ENCODE measurements around the gene MARK4. TPM values are rescaled to one million over a fixed set of nuclear protein-coding genes. Genes with fewer than 3 reads are reported as not detected.

MARK4 gene
- polyA plus RNA-seq, 1 donor (not counting 4 experiments of a cell fraction or from before 2014, with no cell fraction given) = 19.7 TPM

GRCh38 chr19:45244133-45244794, 6.8 kb upstream of the MARK4 start:
- Histone ChIP-seq H3K4me2 (ENCODE audit: control insufficient read depth, extremely low read depth, insufficient read depth, low read depth, low read length) (no peak overlapping the region), H3K79me2 (ENCODE audit: control insufficient read depth, insufficient read depth, low read length) (no peaks in the 10 kb centered on the region), H3K4me3 (ENCODE audit: control insufficient read depth in 2 of 3, extremely low read depth in 1 of 3, insufficient read depth in 2 of 3, low read depth in 1 of 3, low read length in 3 of 3) (no peak overlapping the region), H3K27ac (ENCODE audit: control insufficient read depth, insufficient read depth, low read length) (no peak overlapping the region), H3K9me3 (ENCODE audit: control insufficient read depth, low read depth, low read length) (no peaks in the 10 kb centered on the region), H3K4me1 (ENCODE audit: control insufficient read depth, extremely low read depth, insufficient read depth, low read length) (no peaks in the 10 kb centered on the region), H3K36me3 (ENCODE audit: control insufficient read depth in 2 of 2, extremely low read depth in 1 of 2, insufficient read depth in 2 of 2, low read length in 2 of 2) (no peaks in the 10 kb centered on the region), H3K9ac (ENCODE audit: control insufficient read depth, extremely low read depth, insufficient read depth, low read length) (no peak overlapping the region), H3K9me1 (ENCODE audit: control insufficient read depth, extremely low read depth, insufficient read depth, low read length) (no peaks in the 10 kb centered on the region), H4K20me1 (ENCODE audit: control insufficient read depth, extremely low read depth, insufficient read depth, low read length) (no peaks in the 10 kb centered on the region), H2AFZ (ENCODE audit: control insufficient read depth, low read length) (no peak overlapping the region), H3K27me3 (ENCODE audit: control insufficient read depth, extremely low read depth, insufficient read depth, low read length) (no peaks in the 10 kb centered on the region)
- dilution Hi-C loops (cut with MboI; ENCODE audit: extremely low pct_ligation_motif_present, low sequenced_read_pairs) = no loop called here
- DNase-seq (ENCODE audit: low read depth, low spot score) (no peak), FAIRE-seq (no peak)
- no peak for TF ChIP-seq EZH2 (IDR thresholded peaks at IDR 0.05; ENCODE audit: low read length)

- no peaks in the 10 kb centered on the region for H3K79me2 ChIP-seq (ENCODE audit: control insufficient read depth, insufficient read depth, low read length)
- no peaks in the 10 kb centered on the region for H3K9me3 ChIP-seq (ENCODE audit: control insufficient read depth, low read depth, low read length)
- H3K4me1 ChIP-seq (ENCODE audit: control insufficient read depth, extremely low read depth, insufficient read depth, low read length) = peaks cover 4% of the 10 kb centered on the region
- H3K4me3 ChIP-seq (ENCODE audit: control insufficient read depth in 2 of 3, extremely low read depth in 1 of 3, insufficient read depth in 2 of 3, low read depth in 1 of 3, low read length in 3 of 3) = no peak within 1 kb of the TSS
- no peaks in the 10 kb centered on the region for H3K9me1 ChIP-seq (ENCODE audit: control insufficient read depth, extremely low read depth, insufficient read depth, low read length)
- no peaks in the 10 kb centered on the region for H3K36me3 ChIP-seq (ENCODE audit: control insufficient read depth in 2 of 2, extremely low read depth in 1 of 2, insufficient read depth in 2 of 2, low read length in 2 of 2)
- no peak within 1 kb of the TSS for H3K9ac ChIP-seq (ENCODE audit: control insufficient read depth, extremely low read depth, insufficient read depth, low read length)
- TF ChIP-seq EZH2 (IDR thresholded peaks at IDR 0.05; ENCODE audit: low read length) = no peak
- TF ChIP-seq, protein P1, sequence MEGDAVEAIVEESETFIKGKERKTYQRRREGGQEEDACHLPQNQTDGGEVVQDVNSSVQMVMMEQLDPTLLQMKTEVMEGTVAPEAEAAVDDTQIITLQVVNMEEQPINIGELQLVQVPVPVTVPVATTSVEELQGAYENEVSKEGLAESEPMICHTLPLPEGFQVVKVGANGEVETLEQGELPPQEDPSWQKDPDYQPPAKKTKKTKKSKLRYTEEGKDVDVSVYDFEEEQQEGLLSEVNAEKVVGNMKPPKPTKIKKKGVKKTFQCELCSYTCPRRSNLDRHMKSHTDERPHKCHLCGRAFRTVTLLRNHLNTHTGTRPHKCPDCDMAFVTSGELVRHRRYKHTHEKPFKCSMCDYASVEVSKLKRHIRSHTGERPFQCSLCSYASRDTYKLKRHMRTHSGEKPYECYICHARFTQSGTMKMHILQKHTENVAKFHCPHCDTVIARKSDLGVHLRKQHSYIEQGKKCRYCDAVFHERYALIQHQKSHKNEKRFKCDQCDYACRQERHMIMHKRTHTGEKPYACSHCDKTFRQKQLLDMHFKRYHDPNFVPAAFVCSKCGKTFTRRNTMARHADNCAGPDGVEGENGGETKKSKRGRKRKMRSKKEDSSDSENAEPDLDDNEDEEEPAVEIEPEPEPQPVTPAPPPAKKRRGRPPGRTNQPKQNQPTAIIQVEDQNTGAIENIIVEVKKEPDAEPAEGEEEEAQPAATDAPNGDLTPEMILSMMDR (optimal IDR thresholded peaks at IDR 0.05 in 1 of 3, IDR thresholded peaks at IDR 0.05 in 1 of 3, conservative IDR thresholded peaks at IDR 0.05 in 1 of 3; ENCODE audit: extremely low read depth in 1 of 3, insufficient read depth in 2 of 3, low read length in 3 of 3) = no peak
- no peak within 1 kb of the TSS for H3K4me2 ChIP-seq (ENCODE audit: control insufficient read depth, extremely low read depth, insufficient read depth, low read depth, low read length)
- no peak for FAIRE-seq
- no peak for DNase-seq (ENCODE audit: low read depth, low spot score)
- H3K27me3 ChIP-seq (ENCODE audit: control insufficient read depth, extremely low read depth, insufficient read depth, low read length) = no peaks in the 10 kb centered on the region
- dilution Hi-C loops (cut with MboI; ENCODE audit: extremely low pct_ligation_motif_present, low sequenced_read_pairs) = no loop called here
- H2AFZ ChIP-seq (ENCODE audit: control insufficient read depth, low read length) = no peak within 1 kb of the TSS
- no peak within 1 kb of the TSS for H3K27ac ChIP-seq (ENCODE audit: control insufficient read depth, insufficient read depth, low read length)
- no peaks in the 10 kb centered on the region for H4K20me1 ChIP-seq (ENCODE audit: control insufficient read depth, extremely low read depth, insufficient read depth, low read length)
These were observed 5.7 kb upstream of the MARK4 start, which contains the start of gene EXOC3L2 for GRCh38 chr19:45245334-45245787. Gene EXOC3L2 (minus strand): TSS chr19:45245407. CDS start chr19:45239045, 6,362 bp downstream.
